K562 (cell line): ENCODE data around the gene SELPLG. TPM values are rescaled to one million over a fixed set of nuclear protein-coding genes. Genes with fewer than 3 reads are reported as not detected.

ENCODE experiments used
- BCLAF1 ChIP-seq, 2 experiments: fragments of 450-650 bp in 1 of 2; IDR thresholded peaks; 2 replicates each; pipeline ENCODE4 v1.6.1; 2011 to 2017; ENCODE audit warnings: low read depth in 2 of 2, antibody characterized with exemption in 1 of 2, borderline replicate concordance in 1 of 2, low read length in 1 of 2, mild to moderate bottlenecking in 1 of 2, mixed read lengths in 1 of 2; ENCODE audit not compliant: control insufficient read depth in 1 of 2
- ZNF324 ChIP-seq: fragments of 250-450 bp; sonication (Bioruptor Pico); IDR thresholded peaks from 2 replicates; pipeline ENCODE4 v1.4.0; 2020; ENCODE audit warnings: mild to moderate bottlenecking
- polyA plus RNA-seq, 8 experiments: library from polyadenylated mRNA; depleted of rRNA in 4 of 8; stranded (reverse) in 5 of 8; unstranded in 3 of 8; fragments of >200 nt; fragmentation: Nextera tagmentation in 2 of 8; fragmentation: Illumina TruSeq in 1 of 8; extraction: Ambion mirVana in 2 of 8; extraction: Trizol in 1 of 8; gene quantifications; 2 replicates each; pipeline versions ENCODE4 v1.2.1 to v1.2.3, GENCODE V29; 2011 to 2014; ENCODE audit warnings: inconsistent platforms in 1 of 8, missing spikeins in 1 of 8
- total RNA-seq, 7 experiments: library from RNA; depleted of rRNA in 6 of 7; stranded (reverse); fragments of >200 nt in 6 of 7; fragmentation: Illumina TruSeq in 2 of 7; extraction: Trizol in 2 of 7; gene quantifications; 2 replicates each; pipeline versions ENCODE4 v1.2.1 to v1.2.3, GENCODE V29; 2011 to 2021; ENCODE audit warnings: low replicate concordance in 1 of 7
- TF ChIP-seq, protein P1 (sequence below): sonication (generic); formaldehyde crosslinking; IDR thresholded peaks from 2 replicates; pipeline ENCODE4 v1.9.0; 2022; ENCODE audit warnings: mild to moderate bottlenecking, missing genetic modification reagents

SELPLG gene
- total and polyA plus RNA-seq, 9 of the 15 experiments (the other 6 are each of a cell fraction or from before 2014, with no cell fraction given) = 0.22 to 10.2 (median 1.7) TPM

- TF ChIP-seq BCLAF1 (IDR thresholded peaks at IDR 0.05; ENCODE audit: borderline replicate concordance in 1 of 2, control insufficient read depth in 1 of 2, low read depth in 2 of 2, low read length in 1 of 2) (peak in 1 of 2 experiments; percentile 89; a peak in 2 of 4 replicates), ZNF324 (no peak)
- TF ChIP-seq, protein P1, sequence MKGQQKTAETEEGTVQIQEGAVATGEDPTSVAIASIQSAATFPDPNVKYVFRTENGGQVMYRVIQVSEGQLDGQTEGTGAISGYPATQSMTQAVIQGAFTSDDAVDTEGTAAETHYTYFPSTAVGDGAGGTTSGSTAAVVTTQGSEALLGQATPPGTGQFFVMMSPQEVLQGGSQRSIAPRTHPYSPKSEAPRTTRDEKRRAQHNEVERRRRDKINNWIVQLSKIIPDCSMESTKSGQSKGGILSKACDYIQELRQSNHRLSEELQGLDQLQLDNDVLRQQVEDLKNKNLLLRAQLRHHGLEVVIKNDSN (CRISPR knock-in tag) = 0 out of 2 replicates have a peak, but pooled peaks have one; percentile 6
- TF ChIP-seq, all 486 proteins: peak for 25
Measured at GRCh38 chr12:108605690-108606406, 27.8 kb downstream of the SELPLG start (continued).
